HG03060 (cell line): ENCODE measurements around the gene EML6.

Experiments
- ATAC-seq: cut with Tn5 transposase; IDR thresholded peaks from one replicate; pipeline ENCODE4 v1.9.1; 2021; ENCODE audit warnings: low read depth, moderate number of reproducible peaks; ENCODE audit not compliant: unreplicated experiment

EML6 gene

GRCh38 chr2:54704688-54705605 is 18.5 kb upstream of the EML6 start:
- peak; percentile 69 for ATAC-seq

- no peak for ATAC-seq
Observed at GRCh38 chr2:54706622-54707021, 16.8 kb upstream of the EML6 start.

GRCh38 chr2:54708584-54709335 is 14.7 kb upstream of the EML6 start:
- ATAC-seq, result no peak

GRCh38 chr2:54709336-54709809 is 14.1 kb upstream of the EML6 start:
- ATAC-seq, result no peak

GRCh38 chr2:54710216-54710615 is 13.2 kb upstream of the EML6 start:
- ATAC-seq, result no peak

- no peak for ATAC-seq
Observed at GRCh38 chr2:54712516-54712915, 10.9 kb upstream of the EML6 start.

GRCh38 chr2:54714996-54715395 is 8.5 kb upstream of the EML6 start:
- ATAC-seq, result no peak

- no peak for ATAC-seq
Observed at GRCh38 chr2:54716375-54716774, 7.1 kb upstream of the EML6 start.

- ATAC-seq, result no peak
Observed at GRCh38 chr2:54720563-54720962, 2.9 kb upstream of the EML6 start.

GRCh38 chr2:54722641-54723040 is 821 bp upstream of the EML6 start:
- ATAC-seq, result no peak

GRCh38 chr2:54723996-54724559 is 616 bp downstream of the EML6 start:
- ATAC-seq, result no peak

- ATAC-seq, result no peak
Observed at GRCh38 chr2:54724560-54725342, 1.3 kb downstream of the EML6 start.

- no peak for ATAC-seq
Observed at GRCh38 chr2:54725343-54726099, 2.1 kb downstream of the EML6 start.

GRCh38 chr2:54726431-54726830 is 3.0 kb downstream of the EML6 start:
- ATAC-seq, result no peak

- no peak for ATAC-seq
Observed at GRCh38 chr2:54726940-54727339, 3.5 kb downstream of the EML6 start.

- no peak for ATAC-seq
Observed at GRCh38 chr2:54728669-54729120, 5.2 kb downstream of the EML6 start.

- no peak for ATAC-seq
Observed at GRCh38 chr2:54735636-54736035, 12.2 kb downstream of the EML6 start.

- no peak for ATAC-seq
Observed at GRCh38 chr2:54738281-54738680, 14.8 kb downstream of the EML6 start.

- ATAC-seq, result no peak
Observed at GRCh38 chr2:54740333-54740732, 16.9 kb downstream of the EML6 start.

GRCh38 chr2:54741250-54741649 is 17.8 kb downstream of the EML6 start:
- ATAC-seq, result no peak
